HEK293T (cell line): Measurements from ENCODE around the gene BAMBI.

Experiments used
- ARNT ChIP-seq: fragments of 450-650 bp; IDR thresholded peaks from 2 replicates; pipeline ENCODE4 v1.6.1; 2017; ENCODE audit warnings: mild to moderate bottlenecking
- BHLHE40 ChIP-seq: fragments of 450-650 bp; IDR thresholded peaks from 2 replicates; pipeline ENCODE4 v1.6.1; 2016; ENCODE audit warnings: mild to moderate bottlenecking, moderate library complexity, borderline replicate concordance
- CTBP1 ChIP-seq: fragments of 450-650 bp; IDR thresholded peaks from 2 replicates; pipeline ENCODE4 v1.6.1; 2016; ENCODE audit warnings: borderline replicate concordance
- ELF4 ChIP-seq: fragments of 450-650 bp; IDR thresholded peaks from 2 replicates; pipeline ENCODE4 v1.6.1; 2017; ENCODE audit warnings: antibody characterized with exemption
- FOXA1 ChIP-seq: fragments of 450-650 bp; IDR thresholded peaks from 2 replicates; pipeline ENCODE4 v1.6.1; 2016; ENCODE audit warnings: mild to moderate bottlenecking
- FOXK2 ChIP-seq: fragments of 450-650 bp; IDR thresholded peaks from 2 replicates; pipeline ENCODE4 v1.6.1; 2016; ENCODE audit warnings: mild to moderate bottlenecking
- FOXM1 ChIP-seq: fragments of 450-650 bp; IDR thresholded peaks from 2 replicates; pipeline ENCODE4 v1.6.1; 2017; ENCODE audit warnings: mild to moderate bottlenecking, borderline replicate concordance
- HDGF ChIP-seq: fragments of 450-650 bp; IDR thresholded peaks from 2 replicates; pipeline ENCODE4 v1.6.1; 2017; ENCODE audit warnings: antibody characterized with exemption, borderline replicate concordance
- L3MBTL2 ChIP-seq: fragments of 450-650 bp; conservative IDR thresholded peaks from 2 replicates; pipeline ENCODE4 v1.6.1; 2016; ENCODE audit warnings: mild to moderate bottlenecking
- NFRKB ChIP-seq: fragments of 450-650 bp; IDR thresholded peaks from 2 replicates; pipeline ENCODE4 v1.6.1; 2016; ENCODE audit warnings: mild to moderate bottlenecking, moderate library complexity
- SP1 ChIP-seq: fragments of 450-650 bp; IDR thresholded peaks from 2 replicates; pipeline ENCODE4 v1.6.1; 2017
- SUZ12 ChIP-seq: fragments of 450-650 bp; IDR thresholded peaks from 2 replicates; pipeline ENCODE4 v1.6.1; 2016; ENCODE audit warnings: mild to moderate bottlenecking
- TARDBP ChIP-seq: fragments of 450-650 bp; IDR thresholded peaks from 2 replicates; pipeline ENCODE4 v1.6.1; 2016
- ZNF384 ChIP-seq: fragments of 450-650 bp; IDR thresholded peaks from 2 replicates; pipeline ENCODE4 v1.6.1; 2016

DNA sequence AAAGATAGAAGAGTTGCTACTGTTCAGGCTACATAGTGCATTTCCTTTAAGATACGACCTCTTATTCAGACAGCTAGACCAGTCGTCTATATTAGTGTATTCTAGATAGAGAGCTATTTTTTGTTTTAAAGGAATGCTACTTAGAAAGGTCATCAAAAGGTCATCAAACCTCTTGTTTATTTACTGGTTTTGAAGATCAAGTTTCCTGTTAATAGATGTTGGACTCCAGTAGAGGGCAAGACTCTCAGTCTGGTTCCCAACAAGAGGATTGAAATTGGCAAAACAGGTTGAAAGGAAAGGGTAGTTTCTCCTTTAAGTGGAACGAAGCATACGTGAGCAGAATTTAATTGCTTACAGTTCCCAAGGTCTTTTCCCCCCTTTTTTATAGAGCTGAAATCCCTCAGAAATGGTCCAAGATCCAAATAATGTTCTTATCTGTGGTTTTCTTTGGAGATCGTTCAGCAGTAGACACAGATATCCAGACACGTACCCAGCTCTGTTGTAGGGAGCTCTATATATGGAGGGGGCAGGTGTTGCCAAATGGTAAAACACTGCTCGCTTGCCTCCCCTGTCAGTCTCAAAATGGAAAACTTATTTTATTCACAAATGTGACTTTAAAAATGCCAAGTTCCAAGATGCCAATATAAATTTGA lies 37.2 kb downstream of the BAMBI start:
- no peak for TF ChIP-seq SUZ12
- TF ChIP-seq SP1: no peak
- no peak for TF ChIP-seq ELF4
- TF ChIP-seq TARDBP: no peak
- no peak for TF ChIP-seq ARNT
- TF ChIP-seq ZNF384: no peak
- TF ChIP-seq FOXA1: no peak
- TF ChIP-seq FOXK2: no peak
- TF ChIP-seq L3MBTL2: no peak
- no peak for TF ChIP-seq HDGF
- TF ChIP-seq BHLHE40: no peak
- no peak for TF ChIP-seq NFRKB
- no peak for TF ChIP-seq FOXM1
- TF ChIP-seq CTBP1: no peak
